NCI-H2227 (cell line): ENCODE measurements around the gene NELFA.
"Not testable (repeated sequence)": the region's sequence is repeated elsewhere in the genome, so short reads cannot be mapped to it uniquely, and the experiment has no call there.

Experiments
- DNase-seq: peaks from one replicate; lab custom pipeline; 2025; ENCODE audit not compliant: unreplicated experiment; lab: John Stamatoyannopoulos, UW

NELFA gene

DNA sequence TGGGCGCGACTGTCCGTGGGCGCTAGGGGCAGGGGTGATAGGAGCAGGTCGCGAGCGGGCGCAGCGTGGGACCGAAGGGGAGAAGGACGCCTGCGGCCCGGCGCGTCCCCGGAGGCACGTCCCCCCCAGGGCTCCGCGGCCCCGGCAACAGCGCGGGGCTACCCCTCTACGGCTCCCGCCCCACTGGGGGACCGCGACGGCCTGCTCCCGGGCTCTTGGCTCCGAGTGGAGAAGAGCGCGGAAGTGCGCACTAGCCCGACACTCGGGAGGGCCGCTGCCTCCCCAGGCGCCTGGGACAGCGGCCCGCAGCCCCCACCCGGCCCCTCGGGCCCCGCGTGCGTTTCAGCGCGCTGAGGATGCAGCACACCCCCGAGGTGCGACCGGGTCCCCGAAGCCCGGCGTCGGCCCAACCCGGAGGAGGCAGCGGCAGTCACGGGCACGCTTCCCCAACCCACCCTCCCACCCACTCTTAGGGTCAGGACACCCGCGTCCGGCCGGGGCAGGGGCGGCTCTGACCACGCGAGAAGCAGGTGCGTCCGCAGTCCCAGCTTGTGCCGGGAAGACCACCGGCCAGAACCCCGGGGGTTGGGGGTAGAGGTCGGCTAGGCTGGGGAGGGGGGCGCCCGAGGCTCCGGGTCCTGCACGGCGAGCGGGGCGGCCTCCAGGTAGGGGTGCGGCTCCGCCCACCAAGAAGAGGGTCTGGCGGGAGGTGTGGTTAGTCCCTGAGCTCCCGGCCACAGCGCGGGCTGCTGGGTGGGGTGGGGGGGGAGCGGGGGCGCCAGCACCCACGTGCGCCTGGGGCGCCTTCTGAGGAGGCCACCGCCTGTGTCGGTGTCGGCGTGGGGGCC lies 31.8 kb upstream of the NELFA start:
- DNase-seq, result peak; percentile 27

- no peak for DNase-seq
These were observed 28.1 kb upstream of the NELFA start for GRCh38 chr4:2036866-2037265.

- no peak for DNase-seq
These were observed 27.6 kb upstream of the NELFA start for GRCh38 chr4:2036327-2036726.

- DNase-seq, result not testable (repeated sequence)
These were observed 22.4 kb upstream of the NELFA start for GRCh38 chr4:2031161-2031560.

DNA sequence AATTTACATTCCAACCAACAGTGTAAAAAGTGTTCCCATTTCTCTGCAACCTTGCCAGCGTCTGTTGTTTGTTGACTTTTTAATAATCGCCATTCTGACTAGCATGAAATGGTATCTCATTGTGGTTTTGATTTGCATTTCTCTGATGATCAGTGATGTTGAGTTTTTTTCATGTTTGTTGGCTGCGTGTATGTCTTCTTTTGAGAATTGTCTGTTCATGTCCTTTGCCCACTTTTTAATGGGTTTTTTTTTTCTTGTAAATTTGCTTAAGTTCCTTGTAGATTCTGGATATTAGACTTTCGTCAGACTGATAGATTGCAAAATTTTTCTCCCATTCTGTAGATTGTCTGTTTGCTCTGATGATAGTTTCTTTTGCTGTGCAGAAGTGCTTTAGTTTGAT lies 18.3 kb upstream of the NELFA start:
- DNase-seq, result not testable (repeated sequence)

DNA sequence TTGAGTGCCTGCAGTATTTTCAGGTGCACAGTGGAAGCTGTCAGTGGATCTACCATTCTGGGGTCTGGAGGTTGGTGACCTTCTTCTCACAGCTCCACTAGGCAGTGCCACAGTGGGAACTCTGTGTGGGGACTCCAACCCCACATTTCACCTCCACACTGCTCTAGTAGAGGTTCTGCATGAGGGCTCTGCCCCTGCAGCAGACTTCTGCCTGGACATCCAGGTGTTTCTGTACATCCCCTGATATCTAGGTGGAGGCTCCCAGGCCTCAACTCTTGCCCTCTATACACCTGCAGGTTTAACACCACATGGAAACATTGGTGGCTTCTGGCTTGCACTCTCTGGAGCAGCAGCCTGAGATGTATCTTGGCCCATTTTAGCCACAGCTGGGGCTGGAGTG lies 17.0 kb upstream of the NELFA start:
- no peak for DNase-seq

- no peak for DNase-seq
These were observed 15.9 kb upstream of the NELFA start for GRCh38 chr4:2024683-2025082.

DNA sequence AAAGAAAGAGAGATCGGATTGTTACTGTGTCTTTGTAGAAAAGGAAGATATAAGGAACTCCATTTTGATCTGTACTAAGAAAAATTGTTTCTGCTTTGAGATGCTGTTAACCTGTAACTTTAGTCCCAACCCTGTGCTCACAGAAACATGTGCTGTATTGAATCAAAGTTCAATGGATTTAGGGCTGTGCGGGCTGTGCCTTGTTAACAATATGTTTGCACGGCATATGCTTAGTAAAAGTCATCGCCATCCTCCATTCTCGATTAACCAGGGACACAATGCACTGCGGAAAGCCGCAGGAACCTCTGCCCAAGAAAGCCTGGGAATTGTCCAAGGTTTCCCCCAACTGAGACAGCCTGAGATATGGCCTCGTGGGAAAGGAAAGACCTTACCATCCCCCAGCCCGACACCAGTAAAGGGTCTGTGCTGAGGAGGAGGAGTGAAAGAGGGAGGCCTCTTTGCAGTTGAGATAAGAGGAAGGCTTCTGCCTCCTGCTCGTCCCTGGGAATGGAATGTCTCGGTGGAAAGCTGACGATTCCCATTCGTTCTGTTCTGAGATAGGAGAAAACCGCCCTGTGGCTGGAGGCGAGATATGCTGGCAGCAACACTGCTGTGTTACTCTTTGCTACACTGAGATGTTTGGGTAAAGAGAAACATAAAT lies 12.7 kb upstream of the NELFA start:
- not testable (repeated sequence) for DNase-seq

DNA sequence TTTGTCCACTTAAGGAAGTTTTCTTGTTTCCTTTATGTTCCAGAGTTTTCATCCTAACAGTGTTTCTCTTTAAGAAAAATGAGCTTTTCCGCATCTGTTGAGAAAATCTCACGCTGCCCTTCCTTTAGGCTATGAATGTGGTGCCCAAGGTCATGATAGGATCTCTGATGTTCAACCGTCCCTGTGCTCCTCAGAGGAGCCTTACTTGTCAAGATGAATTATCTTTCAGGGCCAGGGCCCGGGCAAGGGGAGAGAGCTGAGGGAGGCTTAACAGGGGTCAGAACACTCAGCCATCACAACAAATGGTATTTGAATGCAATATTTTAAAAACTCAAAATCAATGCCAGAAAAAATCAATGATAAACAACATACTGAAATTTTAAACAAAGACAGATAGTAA lies 6.2 kb upstream of the NELFA start:
- DNase-seq, result no peak

- DNase-seq, result no peak
These were observed 2.8 kb upstream of the NELFA start for GRCh38 chr4:2011583-2011982.

DNA sequence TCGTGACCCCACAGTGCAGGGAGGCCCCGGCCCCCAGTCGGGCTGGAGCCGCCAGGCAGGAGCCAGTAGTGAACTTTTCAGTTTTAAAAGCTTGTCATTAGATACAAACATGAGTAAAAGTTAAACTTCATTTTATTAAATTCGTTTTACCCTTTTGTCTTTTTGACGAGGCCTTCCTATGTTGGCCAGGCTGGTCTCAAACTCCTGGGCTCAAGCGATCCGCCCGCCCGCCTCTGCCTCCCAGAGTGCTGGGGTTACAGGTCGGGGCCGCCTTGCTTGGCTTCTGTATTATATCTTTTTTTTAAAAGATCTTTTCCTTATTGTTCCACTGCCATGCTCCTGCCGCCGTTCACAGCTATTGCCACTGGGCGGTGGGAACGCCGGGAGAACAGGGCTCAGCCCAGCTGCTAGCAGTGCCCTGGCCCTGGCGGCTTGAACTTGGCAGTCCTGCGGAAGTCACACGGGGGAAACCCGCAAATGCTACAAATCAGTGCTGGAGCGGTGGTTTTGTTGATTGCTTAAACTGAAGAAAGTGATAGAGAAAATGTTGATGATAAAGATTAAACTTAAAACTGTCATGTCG lies 968 bp upstream of the NELFA start:
- DNase-seq, result peak; percentile 58

DNA sequence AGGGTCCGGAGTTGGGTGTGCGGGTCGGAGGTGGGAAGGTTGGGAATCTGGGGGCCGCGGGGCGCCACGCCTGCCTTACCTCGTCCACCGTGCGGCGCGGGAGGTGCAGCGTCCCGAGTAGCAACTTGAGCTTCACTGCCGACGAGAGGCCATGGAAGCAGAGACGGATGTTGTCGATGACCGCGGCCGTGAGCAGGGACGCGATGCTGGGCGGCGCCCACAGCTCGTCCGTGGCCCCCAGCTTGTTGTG lies 178 bp downstream of the NELFA start:
- no peak for DNase-seq

DNA sequence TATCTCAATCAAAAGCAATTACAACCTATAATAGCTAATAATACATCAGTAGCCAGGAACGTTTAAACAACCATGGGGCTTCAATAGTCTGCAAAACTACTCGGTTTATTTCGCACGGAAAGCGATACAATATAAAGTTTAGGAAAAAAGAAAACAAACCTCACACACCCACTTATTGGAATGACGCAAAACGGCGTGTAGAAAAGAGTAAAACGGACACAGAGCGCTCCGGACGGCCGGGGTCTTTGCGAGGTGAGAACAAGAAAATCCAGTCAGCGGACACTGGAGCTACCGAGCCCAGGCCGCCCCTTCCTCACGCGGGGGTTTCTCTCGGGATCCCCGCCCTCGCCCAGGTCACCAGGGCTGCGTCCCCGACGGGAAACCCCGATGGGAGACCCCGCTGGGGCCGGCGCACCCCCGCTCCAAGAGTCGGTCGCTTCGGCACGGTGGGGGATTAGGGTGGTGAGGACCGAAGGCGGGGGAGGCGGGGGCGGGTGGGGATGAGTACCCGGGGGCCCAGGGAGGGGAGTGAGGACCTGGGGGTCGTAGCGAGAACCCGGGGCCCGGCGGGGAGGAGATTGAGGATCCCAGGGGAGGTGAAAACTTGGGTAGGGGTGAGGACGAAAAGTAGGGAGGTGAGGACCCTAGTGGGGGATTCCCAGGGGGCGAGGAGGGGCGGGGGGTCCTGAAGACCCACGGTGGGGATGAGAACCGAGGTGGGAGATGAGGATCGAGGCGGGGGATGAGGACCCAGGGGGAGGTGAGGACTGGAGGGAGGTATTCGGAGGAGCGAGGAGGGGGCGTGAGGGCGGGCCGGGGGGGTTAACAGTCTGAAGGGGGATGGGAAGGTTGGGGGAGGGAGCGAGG lies 737 bp downstream of the NELFA start:
- peak; percentile 3 for DNase-seq

- no peak for DNase-seq
These were observed 1.7 kb downstream of the NELFA start for GRCh38 chr4:2006956-2007653.

- no peak for DNase-seq
These were observed 2.4 kb downstream of the NELFA start for GRCh38 chr4:2006367-2006766.

DNA sequence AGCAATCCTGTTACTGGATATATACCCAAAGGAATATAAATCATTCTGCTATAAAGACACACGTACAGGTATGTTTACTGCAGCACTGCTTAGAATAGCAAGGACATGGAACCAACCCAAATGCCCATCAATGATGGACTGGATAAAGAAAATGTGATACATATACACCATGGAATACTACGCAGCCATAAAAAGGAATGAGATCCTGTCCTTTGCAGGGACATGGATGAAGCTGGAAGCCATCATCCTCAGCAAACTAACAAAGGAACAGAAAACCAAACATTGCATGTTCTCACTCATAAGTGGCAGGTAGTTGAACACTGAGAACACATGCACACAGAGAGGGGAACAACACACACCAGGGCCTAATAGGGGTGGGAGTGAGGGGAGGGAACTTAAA lies 5.4 kb downstream of the NELFA start:
- DNase-seq, result not testable (repeated sequence)

GRCh38 chr4:1999308-1999707 lies 9.5 kb downstream of the NELFA start:
- not testable (repeated sequence) for DNase-seq

DNA sequence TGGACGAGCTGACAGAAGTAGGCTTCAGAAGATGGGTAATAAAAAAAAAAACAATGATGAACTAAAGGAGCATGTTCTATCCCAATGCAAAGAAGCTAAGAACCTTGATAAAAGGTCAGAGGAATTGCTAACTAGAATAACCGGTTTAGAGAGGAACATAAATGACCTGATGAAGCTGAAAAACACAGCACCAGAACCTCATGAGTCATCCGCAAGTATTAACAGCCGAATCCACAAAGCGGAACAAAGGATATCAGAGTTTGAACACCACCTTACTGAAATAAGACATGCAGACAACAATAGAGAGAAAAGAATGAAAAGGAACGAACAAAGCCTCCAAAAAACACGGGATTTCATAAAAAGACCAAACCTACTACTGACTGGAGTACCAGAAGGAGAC lies 10.5 kb downstream of the NELFA start:
- no peak for DNase-seq

GRCh38 chr4:1997712-1998111 lies 11.1 kb downstream of the NELFA start:
- DNase-seq, result no peak

GRCh38 chr4:1996866-1997611 lies 11.7 kb downstream of the NELFA start:
- DNase-seq, result no peak
